Right atrium auricular region (tissue), 2 donors: ENCODE data around the gene NDST1. TPM values are rescaled to one million over a fixed set of nuclear protein-coding genes. Genes with fewer than 3 reads are reported as not detected.

Experiments used
- DNase-seq: peaks from one replicate; pipeline ENCODE4 v3.0.0-alpha.2; 2019; ENCODE audit warnings: low spot score
- H3K27ac ChIP-seq, 2 donors: fragments of 200-600 bp; sonication (generic); 1 replicate in 1 of 2; 2 replicates in 1 of 2; pipeline ENCODE4 v1.5.1; 2016 to 2019
- H3K27me3 ChIP-seq, 2 donors: fragments of 200-600 bp; sonication (generic); one replicate each; pipeline versions ENCODE4 v1.5.1 to v1.6.0; 2017 to 2019
- H3K36me3 ChIP-seq: fragments of 200-600 bp; sonication (generic); one replicate; pipeline ENCODE4 v1.5.1; 2016
- H3K4me1 ChIP-seq, 2 donors: fragments of 200-600 bp; sonication (generic); one replicate each; pipeline versions ENCODE4 v1.5.1 to v1.6.0; 2017 to 2019
- H3K4me3 ChIP-seq, 2 donors: fragments of 200-600 bp; sonication (generic); 1 replicate in 1 of 2; 2 replicates in 1 of 2; pipeline ENCODE4 v1.5.1; 2017 to 2019; ENCODE audit warnings: mild to moderate bottlenecking in 1 of 2, moderate library complexity in 1 of 2
- H3K9me3 ChIP-seq, 2 donors: fragments of 200-600 bp; sonication (generic); one replicate each; pipeline ENCODE4 v1.5.1; 2019
- total RNA-seq, 2 donors: library from RNA; depleted of rRNA; stranded (reverse); fragments of >200 nt; gene quantifications; one replicate each; pipeline ENCODE4 v1.1.0, GENCODE V29; 2016
- TF ChIP-seq, protein P1 (sequence below), 2 donors: fragments of 200-600 bp; sonication (generic); IDR thresholded peaks; one replicate each; pipeline ENCODE4 v1.5.1; 2019; ENCODE audit warnings: antibody characterized with exemption in 2 of 2

The NDST1 gene
- total RNA-seq = 10 to 100 TPM; 81.4 to 91.8 TPM

DNA sequence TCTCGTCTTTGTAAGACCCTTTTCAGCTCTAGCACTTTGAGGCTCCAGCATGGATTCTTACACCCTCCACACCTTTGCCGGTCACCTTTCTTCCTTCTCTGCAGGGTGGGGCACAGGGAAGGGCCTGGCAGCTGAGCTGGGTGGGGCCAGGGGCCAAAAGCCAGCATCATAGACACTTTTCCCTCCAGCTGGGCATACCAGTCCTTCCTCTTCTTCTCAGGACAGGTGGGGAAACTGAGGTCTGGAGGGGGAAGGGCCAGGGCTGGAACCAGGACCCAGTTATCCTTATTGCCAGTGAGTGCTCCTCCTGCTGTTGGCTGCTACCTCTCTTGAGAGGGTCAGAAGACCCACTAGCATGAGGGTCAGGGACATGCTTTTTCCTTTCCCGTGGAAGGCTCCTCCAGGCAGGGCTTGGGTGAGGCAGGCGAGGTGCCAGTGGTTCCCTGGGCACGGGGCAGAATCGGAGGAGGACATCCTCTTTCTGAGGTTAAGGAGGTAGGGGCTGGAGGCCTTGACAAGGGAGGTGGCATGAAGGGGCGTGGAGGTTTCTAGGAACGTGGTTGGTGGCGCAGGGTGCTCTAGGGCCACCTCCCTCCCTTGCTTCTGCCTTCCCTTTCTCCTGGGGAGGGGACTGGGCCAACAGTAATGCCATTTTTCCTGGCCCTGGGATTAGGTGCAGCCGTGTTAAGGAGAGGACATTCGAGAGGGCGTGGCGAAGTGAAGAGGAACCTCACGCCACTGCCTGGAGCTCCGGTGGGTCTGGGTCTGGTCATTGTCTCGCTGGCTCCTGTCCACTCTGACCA is at the start of gene NDST1:
Gene NDST1 (plus strand): TSS at position 658 of the 803 bp plus-strand sequence. CDS start 13,124 bp downstream, outside the sequence.
- H3K4me1 ChIP-seq = peaks cover 0 to 99% of the 10 kb centered on the region in 2 donors
- DNase-seq = no peak
- H3K9me3 ChIP-seq = no peaks in the 10 kb centered on the region

DNA sequence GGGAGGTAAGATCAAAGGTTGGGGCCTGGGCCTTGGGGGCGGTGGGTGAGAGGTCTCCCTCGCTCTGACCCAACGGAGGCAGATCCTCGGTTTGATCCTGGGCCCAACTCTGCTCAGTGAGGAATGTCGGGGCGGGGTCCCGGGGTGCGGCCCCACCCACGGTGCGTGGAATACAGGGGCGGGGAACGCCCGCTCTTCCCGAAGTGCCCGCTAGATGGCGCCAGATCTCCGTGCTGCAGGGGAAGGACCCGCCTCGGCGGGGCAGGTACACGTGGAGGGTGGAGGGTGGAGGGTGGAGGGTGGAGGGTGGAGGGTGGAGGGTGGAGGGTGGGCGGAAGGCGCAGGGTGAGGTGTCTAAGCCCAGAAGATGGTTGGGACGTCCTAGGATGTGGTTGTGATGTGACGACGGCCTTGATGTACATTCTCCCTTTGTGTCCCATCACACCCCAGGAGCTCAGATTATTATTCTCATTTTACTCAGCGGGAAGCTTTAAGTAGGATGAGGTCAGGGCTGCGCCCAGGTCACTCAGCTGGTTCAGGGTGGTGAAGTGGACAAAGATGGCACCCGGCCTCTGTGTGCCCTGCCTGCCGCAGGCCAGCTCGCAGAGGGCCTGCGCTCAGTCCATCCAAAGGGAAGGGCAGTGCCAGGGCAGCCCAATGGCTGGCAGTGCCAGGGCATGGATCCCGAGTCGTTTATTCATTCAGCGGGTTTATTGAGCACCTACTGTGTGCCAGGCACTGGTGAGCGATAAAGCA is 49.0 kb upstream of the NDST1 start:
- peak; percentile 78 for DNase-seq
- TF ChIP-seq, protein P1, sequence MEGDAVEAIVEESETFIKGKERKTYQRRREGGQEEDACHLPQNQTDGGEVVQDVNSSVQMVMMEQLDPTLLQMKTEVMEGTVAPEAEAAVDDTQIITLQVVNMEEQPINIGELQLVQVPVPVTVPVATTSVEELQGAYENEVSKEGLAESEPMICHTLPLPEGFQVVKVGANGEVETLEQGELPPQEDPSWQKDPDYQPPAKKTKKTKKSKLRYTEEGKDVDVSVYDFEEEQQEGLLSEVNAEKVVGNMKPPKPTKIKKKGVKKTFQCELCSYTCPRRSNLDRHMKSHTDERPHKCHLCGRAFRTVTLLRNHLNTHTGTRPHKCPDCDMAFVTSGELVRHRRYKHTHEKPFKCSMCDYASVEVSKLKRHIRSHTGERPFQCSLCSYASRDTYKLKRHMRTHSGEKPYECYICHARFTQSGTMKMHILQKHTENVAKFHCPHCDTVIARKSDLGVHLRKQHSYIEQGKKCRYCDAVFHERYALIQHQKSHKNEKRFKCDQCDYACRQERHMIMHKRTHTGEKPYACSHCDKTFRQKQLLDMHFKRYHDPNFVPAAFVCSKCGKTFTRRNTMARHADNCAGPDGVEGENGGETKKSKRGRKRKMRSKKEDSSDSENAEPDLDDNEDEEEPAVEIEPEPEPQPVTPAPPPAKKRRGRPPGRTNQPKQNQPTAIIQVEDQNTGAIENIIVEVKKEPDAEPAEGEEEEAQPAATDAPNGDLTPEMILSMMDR (IDR thresholded peaks at IDR 0.05) = peak; percentile 88 to 96
- Histone ChIP-seq H3K4me3 (peak overlapping the region in 1 of 2 donors; percentile 37), H3K9me3 (no peaks in the 10 kb centered on the region), H3K36me3 (no peaks in the 10 kb centered on the region), H3K4me1 (peaks cover 0 to 8% of the 10 kb centered on the region in 2 donors), H3K27ac (no peak overlapping the region), H3K27me3 (no peaks in the 10 kb centered on the region)

More for the DNA sequence above, at the start of gene NDST1:
- no peaks in the 10 kb centered on the region for H3K36me3 ChIP-seq
- no peak within 1 kb of the TSS for H3K4me3 ChIP-seq
- TF ChIP-seq, protein P1 (IDR thresholded peaks at IDR 0.05) = no peak
- H3K27me3 ChIP-seq = no peaks in the 10 kb centered on the region
- peak within 1 kb of the TSS; percentile 74 to 85 for H3K27ac ChIP-seq

DNA sequence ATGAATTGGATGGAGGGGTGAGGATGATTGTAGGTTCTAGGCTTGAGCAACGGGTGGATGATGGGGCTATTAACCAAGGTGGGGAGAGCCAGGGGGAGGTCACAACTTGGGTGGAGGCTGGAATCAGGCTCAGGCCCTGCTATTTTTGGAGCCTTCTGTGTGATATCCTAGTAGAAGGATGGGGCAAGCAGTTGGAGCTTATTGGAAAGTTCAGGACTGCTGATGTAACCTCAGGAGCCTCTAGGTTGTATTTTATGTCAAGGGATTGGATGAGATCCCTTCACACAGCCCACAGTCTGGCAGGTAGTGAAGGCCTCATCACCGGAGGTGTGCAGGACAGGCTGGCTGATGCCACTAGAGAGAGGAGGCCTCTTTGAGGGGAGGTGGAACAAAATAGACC is 47.1 kb upstream of the NDST1 start:
- DNase-seq = no peak
- H3K27me3 ChIP-seq = no peaks in the 10 kb centered on the region
- TF ChIP-seq, protein P1 (IDR thresholded peaks at IDR 0.05) = no peak
- H3K36me3 ChIP-seq = no peaks in the 10 kb centered on the region
- no peak overlapping the region for H3K27ac ChIP-seq
- peaks cover 0 to 26% of the 10 kb centered on the region in 2 donors for H3K4me1 ChIP-seq
- no peaks in the 10 kb centered on the region for H3K9me3 ChIP-seq
- no peak overlapping the region for H3K4me3 ChIP-seq

DNA sequence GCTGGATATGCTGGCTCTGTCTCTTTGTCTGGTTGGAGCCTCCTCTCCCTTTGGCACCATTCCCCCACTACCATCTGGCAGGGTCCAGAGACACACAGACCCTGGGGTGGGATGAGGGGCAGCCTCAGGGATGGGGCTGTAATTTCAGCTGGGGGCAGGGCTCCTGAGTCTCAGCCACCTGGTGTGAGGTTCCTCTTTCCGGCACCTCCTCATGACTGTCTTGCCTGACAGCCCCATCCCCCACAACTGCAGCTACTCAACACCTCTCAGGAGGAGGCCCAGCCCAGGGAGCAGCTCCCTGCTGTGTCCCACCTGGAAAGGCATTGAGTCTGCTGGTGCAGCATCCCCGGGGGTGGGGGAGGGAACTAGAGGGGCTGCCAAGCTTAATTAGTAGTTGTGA is 46.7 kb upstream of the NDST1 start:
- DNase-seq = no peak
- TF ChIP-seq, protein P1 (IDR thresholded peaks at IDR 0.05) = no peak
- no peaks in the 10 kb centered on the region for H3K27me3 ChIP-seq
- H3K4me3 ChIP-seq = no peak overlapping the region
- no peak overlapping the region for H3K27ac ChIP-seq
- no peaks in the 10 kb centered on the region for H3K9me3 ChIP-seq
- no peaks in the 10 kb centered on the region for H3K36me3 ChIP-seq
- H3K4me1 ChIP-seq = peaks cover 0 to 26% of the 10 kb centered on the region in 2 donors

- peaks cover 0 to 18% of the 10 kb centered on the region in 2 donors for H3K4me1 ChIP-seq
- no peaks in the 10 kb centered on the region for H3K27me3 ChIP-seq
- H3K4me3 ChIP-seq = no peak overlapping the region
- TF ChIP-seq, protein P1 (IDR thresholded peaks at IDR 0.05) = no peak
- peak overlapping the region; percentile 37 to 48 for H3K27ac ChIP-seq
- no peaks in the 10 kb centered on the region for H3K9me3 ChIP-seq
- H3K36me3 ChIP-seq = no peaks in the 10 kb centered on the region
- no peak for DNase-seq
Measured at GRCh38 chr5:150464554-150465012, 43.3 kb upstream of the NDST1 start.
